OCI-LY7 (cell line): Measurements from ENCODE around the gene MROH2B. TPM values are rescaled to one million over a fixed set of nuclear protein-coding genes. Genes with fewer than 3 reads are reported as not detected.

ENCODE experiments used
- BruUV-seq: library from RNA; stranded (reverse); fragments of 400-500 nt; replicated peaks from 2 replicates; lab custom pipeline; 2021; lab: Mats Ljungman, UMichigan
- CTCF ChIA-PET: fragments of 300-600 bp; sonication (Branson Sonifier 250); formaldehyde crosslinking; loops from one replicate; lab custom pipeline; 2022; ENCODE audit warnings: antibody characterized with exemption; ENCODE audit not compliant: unreplicated experiment; lab: Charles Lee
- POLR2A ChIA-PET: fragments of 300-600 bp; sonication (Branson Sonifier 250); formaldehyde crosslinking; loops from one replicate; lab custom pipeline; 2022; ENCODE audit warnings: antibody characterized with exemption; lab: Charles Lee
- DNase-seq: peaks from one replicate; pipeline ENCODE4 v3.0.0-alpha.2; 2015; ENCODE audit warnings: low spot score
- H2AFZ ChIP-seq: fragments of 200-600 bp; sonication (generic), shearing (Covaris generic); 2 replicates; pipeline ENCODE4 v1.6.1; 2014; ENCODE audit warnings: mild to moderate bottlenecking, antibody characterized with exemption, low read length, moderate library complexity
- H3K27ac ChIP-seq: fragments of 200-600 bp; sonication (generic); 2 replicates; pipeline ENCODE4 v1.5.1; 2014; ENCODE audit warnings: mixed run types, low read depth, mild to moderate bottlenecking, moderate library complexity, low read length, inconsistent platforms; ENCODE audit not compliant: poor library complexity, severe bottlenecking
- H3K36me3 ChIP-seq: fragments of 200-600 bp; sonication (generic); 2 replicates; pipeline ENCODE4 v1.6.1; 2014; ENCODE audit warnings: mild to moderate bottlenecking, antibody characterized with exemption, low read length, moderate library complexity, mixed read lengths; ENCODE audit not compliant: insufficient read depth
- H3K4me1 ChIP-seq: fragments of 200-600 bp; sonication (generic); 2 replicates; pipeline ENCODE4 v1.5.1; 2014; ENCODE audit warnings: mild to moderate bottlenecking, low read length; ENCODE audit not compliant: insufficient read depth, poor library complexity, severe bottlenecking
- H3K4me2 ChIP-seq: fragments of 200-600 bp; sonication (generic); 2 replicates; pipeline ENCODE4 v1.6.1; 2014; ENCODE audit warnings: mild to moderate bottlenecking, low read length
- H3K4me3 ChIP-seq: fragments of 200-600 bp; sonication (generic); 2 replicates; pipeline ENCODE4 v1.5.1; 2014; ENCODE audit warnings: mild to moderate bottlenecking, low read depth, low read length; ENCODE audit not compliant: poor library complexity, severe bottlenecking
- H3K79me2 ChIP-seq: fragments of 200-600 bp; sonication (generic); 2 replicates; pipeline ENCODE4 v1.6.1; 2016; ENCODE audit warnings: low read depth, mild to moderate bottlenecking, low read length, moderate library complexity, mixed read lengths; ENCODE audit not compliant: insufficient read depth
- H3K9me2 ChIP-seq: fragments of 200-600 bp; sonication (generic); 2 replicates; pipeline ENCODE4 v1.6.1; 2016; ENCODE audit warnings: mild to moderate bottlenecking, low read length, mixed read lengths; ENCODE audit not compliant: insufficient read depth
- H3K9me3 ChIP-seq: fragments of 200-600 bp; sonication (generic); 2 replicates; pipeline ENCODE4 v1.6.1; 2014; ENCODE audit warnings: mild to moderate bottlenecking, mixed run types, low read length, mixed read lengths
- H4K20me1 ChIP-seq: fragments of 200-600 bp; sonication (generic); 2 replicates; pipeline ENCODE4 v1.6.1; 2014; ENCODE audit warnings: mild to moderate bottlenecking, antibody characterized with exemption, low read length, moderate library complexity, mixed read lengths; ENCODE audit not compliant: insufficient read depth
- EZH2phosphoT487 ChIP-seq: fragments of 200-600 bp; sonication (generic); IDR thresholded peaks from 2 replicates; pipeline ENCODE4 v1.6.1; 2018; ENCODE audit warnings: low read depth, borderline replicate concordance, mild to moderate bottlenecking, mixed run types, antibody characterized with exemption, low read length, moderate library complexity, mixed read lengths
- intact Hi-C: fragments of 100-400 bp; cut with micrococcal nuclease; formaldehyde crosslinking; loops from one replicate; pipeline ENCODE4 v1.10.0; 2022; ENCODE audit not compliant: unreplicated experiment
- total RNA-seq, 2 experiments: library from RNA; depleted of rRNA in 1 of 2; stranded (reverse); fragments of >200 nt in 1 of 2; shearing (Covaris generic) in 1 of 2; gene quantifications; 2 replicates each; pipeline ENCODE4 v1.2.3, GENCODE V29; 2014 to 2022
- TF ChIP-seq, protein P1 (sequence below): fragments of 200-600 bp; sonication (generic); conservative IDR thresholded peaks from 2 replicates; pipeline ENCODE4 v1.5.1; 2014; ENCODE audit warnings: mild to moderate bottlenecking, antibody characterized with exemption, low read length, moderate library complexity, mixed read lengths

The MROH2B gene
- total RNA-seq, 2 experiments from 2014 or later, result not detected

DNA sequence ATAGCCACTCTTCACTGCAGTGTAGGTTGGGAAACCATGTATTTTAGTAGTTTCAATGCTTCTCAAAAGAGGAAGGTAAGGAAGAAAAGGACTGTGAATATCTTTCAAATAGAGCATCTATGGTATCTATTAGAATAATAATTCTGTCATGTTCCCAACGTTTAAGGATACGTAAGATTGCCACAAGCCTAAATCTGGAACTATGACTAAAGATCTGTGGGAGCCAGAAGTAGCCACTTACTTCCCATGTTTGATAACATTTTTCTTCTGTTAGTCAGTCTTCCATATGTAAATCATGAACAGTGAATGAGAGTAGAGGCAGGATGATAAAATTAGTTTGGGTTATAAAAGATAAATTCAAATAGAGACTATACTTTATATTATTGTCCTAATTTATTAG, 16.3 kb upstream of the MROH2B start:
- H3K36me3 ChIP-seq, result no peaks in the 10 kb centered on the region
- TF ChIP-seq, protein P1, sequence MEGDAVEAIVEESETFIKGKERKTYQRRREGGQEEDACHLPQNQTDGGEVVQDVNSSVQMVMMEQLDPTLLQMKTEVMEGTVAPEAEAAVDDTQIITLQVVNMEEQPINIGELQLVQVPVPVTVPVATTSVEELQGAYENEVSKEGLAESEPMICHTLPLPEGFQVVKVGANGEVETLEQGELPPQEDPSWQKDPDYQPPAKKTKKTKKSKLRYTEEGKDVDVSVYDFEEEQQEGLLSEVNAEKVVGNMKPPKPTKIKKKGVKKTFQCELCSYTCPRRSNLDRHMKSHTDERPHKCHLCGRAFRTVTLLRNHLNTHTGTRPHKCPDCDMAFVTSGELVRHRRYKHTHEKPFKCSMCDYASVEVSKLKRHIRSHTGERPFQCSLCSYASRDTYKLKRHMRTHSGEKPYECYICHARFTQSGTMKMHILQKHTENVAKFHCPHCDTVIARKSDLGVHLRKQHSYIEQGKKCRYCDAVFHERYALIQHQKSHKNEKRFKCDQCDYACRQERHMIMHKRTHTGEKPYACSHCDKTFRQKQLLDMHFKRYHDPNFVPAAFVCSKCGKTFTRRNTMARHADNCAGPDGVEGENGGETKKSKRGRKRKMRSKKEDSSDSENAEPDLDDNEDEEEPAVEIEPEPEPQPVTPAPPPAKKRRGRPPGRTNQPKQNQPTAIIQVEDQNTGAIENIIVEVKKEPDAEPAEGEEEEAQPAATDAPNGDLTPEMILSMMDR, result no peak
- no peak for TF ChIP-seq EZH2phosphoT487
- ChIA-PET POLR2A (interaction anchor here (1.2 kb wide), 2 partner anchors 8 to 17 kb away, joined by 3 read pairs; no protein-coding TSS in a partner anchor), CTCF (no interaction called here)
- no peak for DNase-seq
- no peaks in the 10 kb centered on the region for H3K9me2 ChIP-seq
- no peaks in the 10 kb centered on the region for H4K20me1 ChIP-seq
- H3K79me2 ChIP-seq, result no peaks in the 10 kb centered on the region
- H3K4me1 ChIP-seq, result no peaks in the 10 kb centered on the region
- no peak overlapping the region for H3K4me3 ChIP-seq
- H3K27ac ChIP-seq, result no peak overlapping the region
- H2AFZ ChIP-seq, result no peak overlapping the region
- H3K4me2 ChIP-seq, result no peak overlapping the region
- no TSS peak for BruUV-seq
- intact Hi-C loops, result no loop called here
- H3K9me3 ChIP-seq, result no peaks in the 10 kb centered on the region

DNA sequence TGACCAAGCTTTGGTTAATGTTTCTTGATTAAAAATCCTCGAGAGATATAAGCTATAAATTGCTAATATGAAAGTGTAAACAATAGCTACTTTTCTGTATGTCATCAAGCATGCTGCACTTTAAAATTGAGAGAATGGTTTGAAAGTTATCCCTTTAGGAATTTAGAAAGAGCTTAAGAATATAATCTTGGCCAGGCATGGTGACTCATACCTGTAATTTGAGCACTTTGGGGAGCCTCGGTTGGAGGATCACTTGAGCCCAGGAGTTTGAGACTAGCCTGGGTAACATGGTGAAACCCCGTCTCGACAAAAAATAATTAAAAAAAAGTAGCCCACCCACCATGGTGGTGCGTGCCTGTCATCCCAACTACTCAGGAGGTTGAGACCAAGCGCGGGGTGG, 12.2 kb upstream of the MROH2B start:
- H3K9me2 ChIP-seq, result no peaks in the 10 kb centered on the region
- no peaks in the 10 kb centered on the region for H4K20me1 ChIP-seq
- H3K36me3 ChIP-seq, result no peaks in the 10 kb centered on the region
- TF ChIP-seq EZH2phosphoT487, result no peak
- TF ChIP-seq, protein P1, result no peak
- no peak overlapping the region for H3K27ac ChIP-seq
- no peaks in the 10 kb centered on the region for H3K9me3 ChIP-seq
- POLR2A ChIA-PET, result interaction anchor here (0.5 to 0.9 kb wide), 2 partner anchors 12 to 172 kb away, joined by 3 to 4 read pairs; no protein-coding TSS in a partner anchor
- CTCF ChIA-PET, result no interaction called here
- no TSS peak for BruUV-seq
- H2AFZ ChIP-seq, result no peak overlapping the region
- H3K4me3 ChIP-seq, result no peak overlapping the region
- no peak for DNase-seq
- H3K4me2 ChIP-seq, result no peak overlapping the region
- intact Hi-C loops, result no loop called here
- no peaks in the 10 kb centered on the region for H3K79me2 ChIP-seq
- H3K4me1 ChIP-seq, result no peaks in the 10 kb centered on the region

DNA sequence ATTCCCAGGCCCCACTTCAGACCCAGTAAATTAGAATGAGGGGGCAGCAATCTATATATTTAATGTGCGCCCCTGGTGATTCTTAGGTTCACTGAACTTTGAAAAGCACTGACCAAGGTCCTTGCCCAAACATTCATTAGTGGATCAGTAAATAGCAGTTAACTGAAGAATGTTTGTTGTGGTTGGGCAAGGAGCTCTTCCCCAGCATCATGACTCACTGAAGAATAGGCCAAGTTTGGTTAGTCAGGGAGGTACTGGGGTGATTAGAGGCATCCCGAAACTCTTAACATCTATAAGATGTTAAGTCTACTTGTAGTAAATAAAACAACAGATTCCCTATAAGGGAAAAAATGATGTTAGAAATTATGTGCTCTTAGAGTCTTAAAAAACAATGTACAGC, 833 bp upstream of the MROH2B start:
- no peaks in the 10 kb centered on the region for H3K4me1 ChIP-seq
- H3K27ac ChIP-seq, result no peak overlapping the region
- H4K20me1 ChIP-seq, result no peaks in the 10 kb centered on the region
- POLR2A ChIA-PET, result interaction anchor here (0.8 kb wide), 1 partner anchor 1039 kb away, joined by 3 read pairs; no protein-coding TSS in a partner anchor
- no peaks in the 10 kb centered on the region for H3K36me3 ChIP-seq
- no TSS peak for BruUV-seq
- H3K4me3 ChIP-seq, result no peak overlapping the region
- no peak overlapping the region for H3K4me2 ChIP-seq
- H3K9me2 ChIP-seq, result no peaks in the 10 kb centered on the region
- H2AFZ ChIP-seq, result no peak overlapping the region
- H3K9me3 ChIP-seq, result no peaks in the 10 kb centered on the region
- no peak for DNase-seq
- intact Hi-C loops, result no loop called here
- H3K79me2 ChIP-seq, result no peaks in the 10 kb centered on the region
- TF ChIP-seq EZH2phosphoT487, result no peak
- TF ChIP-seq, protein P1, result no peak
- CTCF ChIA-PET, result no interaction called here
